Sigmoid colon (tissue), 7 donors: ENCODE results near the gene OMP. TPM values are rescaled to one million over a fixed set of nuclear protein-coding genes. Genes with fewer than 3 reads are reported as not detected.

Source experiments
- DNase-seq: peaks from one replicate; pipeline ENCODE4 v3.0.0-alpha.2; 2019
- H3K27ac ChIP-seq, 4 donors: fragments of 200-600 bp; sonication (generic); one replicate each; pipeline ENCODE4 v1.5.1; 2016 to 2019; ENCODE audit warnings: mild to moderate bottlenecking in 1 of 4
- H3K27me3 ChIP-seq, 3 donors: fragments of 200-600 bp; sonication (generic); one replicate each; pipeline ENCODE4 v1.5.1; 2019; ENCODE audit warnings: mild to moderate bottlenecking in 1 of 3
- H3K36me3 ChIP-seq, 4 donors: fragments of 200-600 bp; sonication (generic); one replicate each; pipeline ENCODE4 v1.5.1; 2016 to 2019
- H3K4me1 ChIP-seq, 4 donors: fragments of 200-600 bp; sonication (generic); one replicate each; pipeline ENCODE4 v1.5.1; 2017 to 2019
- H3K4me3 ChIP-seq, 4 donors: fragments of 200-600 bp; sonication (generic); one replicate each; pipeline ENCODE4 v1.5.1; 2017 to 2019; ENCODE audit warnings: mild to moderate bottlenecking in 2 of 4, moderate library complexity in 1 of 4
- H3K9me3 ChIP-seq, 4 donors: fragments of 200-600 bp in 3 of 4; sonication (generic) in 3 of 4; one replicate each; pipeline versions ENCODE4 v1.5.1 to v1.6.1; 2013 to 2019
- EP300 ChIP-seq, 4 donors: sonication (generic); formaldehyde crosslinking; IDR thresholded peaks; one replicate each; pipeline ENCODE4 v1.6.1; 2017; ENCODE audit warnings: antibody characterized with exemption in 4 of 4
- POLR2A ChIP-seq, 2 donors: fragments of 450-650 bp; IDR thresholded peaks; one replicate each; pipeline ENCODE4 v1.6.1; 2016; ENCODE audit warnings: antibody characterized with exemption in 2 of 2, mild to moderate bottlenecking in 2 of 2, moderate library complexity in 2 of 2
- POLR2AphosphoS5 ChIP-seq, 4 donors: sonication (generic); formaldehyde crosslinking; IDR thresholded peaks; one replicate each; pipeline ENCODE4 v1.6.1; 2017; ENCODE audit warnings: antibody characterized with exemption in 4 of 4
- WGBS, 2 donors: extraction: QIAGEN DNeasy Blood & Tissue Kit; methylation state at CpG; one replicate each; pipeline ENCODE4 v1.1.7; 2013; 5-methylcytosine and 5-hydroxymethylcytosine counted together
- intact Hi-C: fragments of 100-400 bp; cut with DNase I; formaldehyde crosslinking; loops from one replicate; pipeline ENCODE4 v1.15.1; 2023
- polyA plus RNA-seq, 3 donors: library from polyadenylated mRNA; stranded (reverse); fragments of 200-250 nt; gene quantifications; one replicate each; pipeline ENCODE4 v1.2.3, GENCODE V29; 2013
- total RNA-seq, 4 donors: library from RNA; depleted of rRNA; stranded (reverse); fragments of >200 nt; gene quantifications; one replicate each; pipeline ENCODE4 v1.1.0, GENCODE V29; 2016
- TF ChIP-seq, protein P1 (sequence below), 4 experiments: fragments of 450-650 bp in 3 of 4; fragments of 200-600 bp in 1 of 4; IDR thresholded peaks; one replicate each; pipeline ENCODE4 v1.5.1; 2016 to 2019; ENCODE audit warnings: antibody characterized with exemption in 4 of 4, mild to moderate bottlenecking in 3 of 4, moderate library complexity in 2 of 4
- donor health status: healthy with polysubstance abuse.
- donor health status: Bipolar disorder and iron deficiency.
- donor health status: healthy.

Gene OMP
- total and polyA plus RNA-seq, 7 donors: 1.4 to 4.5 TPM; not detected in 5

- TF ChIP-seq EP300 (IDR thresholded peaks at IDR 0.05) (no peak), POLR2AphosphoS5 (IDR thresholded peaks at IDR 0.05) (no peak), POLR2A (IDR thresholded peaks at IDR 0.05) (no peak)
- TF ChIP-seq, protein P1, sequence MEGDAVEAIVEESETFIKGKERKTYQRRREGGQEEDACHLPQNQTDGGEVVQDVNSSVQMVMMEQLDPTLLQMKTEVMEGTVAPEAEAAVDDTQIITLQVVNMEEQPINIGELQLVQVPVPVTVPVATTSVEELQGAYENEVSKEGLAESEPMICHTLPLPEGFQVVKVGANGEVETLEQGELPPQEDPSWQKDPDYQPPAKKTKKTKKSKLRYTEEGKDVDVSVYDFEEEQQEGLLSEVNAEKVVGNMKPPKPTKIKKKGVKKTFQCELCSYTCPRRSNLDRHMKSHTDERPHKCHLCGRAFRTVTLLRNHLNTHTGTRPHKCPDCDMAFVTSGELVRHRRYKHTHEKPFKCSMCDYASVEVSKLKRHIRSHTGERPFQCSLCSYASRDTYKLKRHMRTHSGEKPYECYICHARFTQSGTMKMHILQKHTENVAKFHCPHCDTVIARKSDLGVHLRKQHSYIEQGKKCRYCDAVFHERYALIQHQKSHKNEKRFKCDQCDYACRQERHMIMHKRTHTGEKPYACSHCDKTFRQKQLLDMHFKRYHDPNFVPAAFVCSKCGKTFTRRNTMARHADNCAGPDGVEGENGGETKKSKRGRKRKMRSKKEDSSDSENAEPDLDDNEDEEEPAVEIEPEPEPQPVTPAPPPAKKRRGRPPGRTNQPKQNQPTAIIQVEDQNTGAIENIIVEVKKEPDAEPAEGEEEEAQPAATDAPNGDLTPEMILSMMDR (IDR thresholded peaks at IDR 0.05): no peak
- WGBS, 2 donors: 32 to 57% methylated on average over 11 of the region's 11 CpGs
- Histone ChIP-seq H3K36me3 (peaks cover 0 to 14% (median 0%) of the 10 kb centered on the region in 4 donors), H3K4me1 (peaks cover 0 to 25% (median 14%) of the 10 kb centered on the region in 4 donors), H3K27ac (peak overlapping the region; percentile 47 to 67 (median 56)), H3K4me3 (no peak overlapping the region), H3K9me3 (no peaks in the 10 kb centered on the region), H3K27me3 (no peaks in the 10 kb centered on the region)
- intact Hi-C loops: no loop called here
- no peak for DNase-seq
Observed at GRCh38 chr11:77081976-77082836, 20.4 kb upstream of the OMP start.

- TF ChIP-seq, protein P1 (IDR thresholded peaks at IDR 0.05): no peak
- TF ChIP-seq POLR2A (IDR thresholded peaks at IDR 0.05) (no peak), EP300 (IDR thresholded peaks at IDR 0.05) (no peak), POLR2AphosphoS5 (IDR thresholded peaks at IDR 0.05) (no peak)
- WGBS, 2 donors: 65 to 69% methylated on average over 15 of the region's 15 CpGs
- intact Hi-C loops: no loop called here
- H3K4me3 ChIP-seq: no peak overlapping the region
- H3K9me3 ChIP-seq: no peaks in the 10 kb centered on the region
- DNase-seq: peak; percentile 87
- peak overlapping the region; percentile 47 to 67 (median 56) for H3K27ac ChIP-seq
- H3K36me3 ChIP-seq: peaks cover 0 to 14% (median 0%) of the 10 kb centered on the region in 4 donors
- peaks cover 0 to 25% (median 14%) of the 10 kb centered on the region in 4 donors for H3K4me1 ChIP-seq
- H3K27me3 ChIP-seq: no peaks in the 10 kb centered on the region
Observed at GRCh38 chr11:77082838-77083565, 19.6 kb upstream of the OMP start.

DNA sequence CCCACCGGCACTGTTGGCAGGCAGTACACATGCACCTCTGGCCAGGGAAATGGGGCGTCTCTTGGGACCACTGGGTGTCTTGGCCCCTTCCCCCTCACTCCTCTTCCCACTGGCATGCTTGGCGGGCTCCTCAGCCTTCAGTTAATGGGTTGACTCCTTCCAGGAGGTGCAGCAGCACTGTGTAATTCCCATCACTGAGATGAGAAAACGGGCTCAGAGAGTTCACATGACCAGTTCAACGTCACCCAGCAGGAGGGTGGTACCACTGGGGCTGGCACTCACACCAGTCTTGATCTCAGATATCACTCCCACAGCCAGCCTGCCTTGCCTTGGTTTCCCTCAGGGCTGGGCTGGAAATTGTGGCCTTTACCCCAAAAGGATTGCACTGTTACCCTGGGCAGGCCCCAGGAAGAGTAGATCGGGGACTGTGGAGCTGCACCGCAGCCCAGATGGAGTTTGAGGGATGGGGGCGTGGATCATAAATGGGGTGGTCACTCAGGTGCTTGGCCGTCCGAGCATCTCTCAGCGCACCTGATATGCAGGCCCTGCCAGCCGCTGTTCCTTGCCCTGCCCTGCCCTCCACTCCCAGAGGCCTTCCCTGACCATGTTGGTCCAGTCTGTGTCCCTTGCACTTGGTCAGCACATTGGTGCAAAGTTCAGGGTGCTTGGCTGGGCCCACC, 18.9 kb upstream of the OMP start:
- Histone ChIP-seq H3K27ac (peak overlapping the region in 2 of 4 donors; percentile 63 to 67), H3K27me3 (no peaks in the 10 kb centered on the region), H3K4me1 (peaks cover 0 to 25% (median 14%) of the 10 kb centered on the region in 4 donors), H3K4me3 (no peak overlapping the region), H3K36me3 (peaks cover 0 to 14% (median 0%) of the 10 kb centered on the region in 4 donors), H3K9me3 (no peaks in the 10 kb centered on the region)
- peak; percentile 48 for DNase-seq
- TF ChIP-seq, protein P1 (IDR thresholded peaks at IDR 0.05): no peak
- TF ChIP-seq POLR2A (IDR thresholded peaks at IDR 0.05) (no peak), EP300 (IDR thresholded peaks at IDR 0.05) (no peak), POLR2AphosphoS5 (IDR thresholded peaks at IDR 0.05) (no peak)
- intact Hi-C loops: no loop called here
- 87 to 93% methylated on average over 12 of the region's 12 CpGs for WGBS, 2 donors

GRCh38 chr11:77084581-77085191, 18.0 kb upstream of the OMP start:
- WGBS, 2 donors: 80 to 91% methylated on average over 25 of the region's 25 CpGs
- peaks cover 0 to 25% (median 14%) of the 10 kb centered on the region in 4 donors for H3K4me1 ChIP-seq
- peak; percentile 60 for DNase-seq
- H3K36me3 ChIP-seq: peaks cover 0 to 14% (median 0%) of the 10 kb centered on the region in 4 donors
- no peaks in the 10 kb centered on the region for H3K9me3 ChIP-seq
- no peak overlapping the region for H3K27ac ChIP-seq
- H3K4me3 ChIP-seq: no peak overlapping the region
- TF ChIP-seq POLR2A (IDR thresholded peaks at IDR 0.05) (no peak), POLR2AphosphoS5 (IDR thresholded peaks at IDR 0.05) (no peak), EP300 (IDR thresholded peaks at IDR 0.05) (no peak)
- TF ChIP-seq, protein P1 (IDR thresholded peaks at IDR 0.05): no peak
- no peaks in the 10 kb centered on the region for H3K27me3 ChIP-seq
- intact Hi-C loops: no loop called here
